Natural killer cell (primary cell): ENCODE results near the gene PIWIL4. TPM values are rescaled to one million over a fixed set of nuclear protein-coding genes. Genes with fewer than 3 reads are reported as not detected.

Source experiments
- ATAC-seq, 3 donors: fragments of 150-1000 bp in 2 of 3; fragments of 200-7000 bp in 1 of 3; cut with Tn5 transposase; 1 replicate in 1 of 3; 2 replicates in 2 of 3; pipeline ENCODE4 v1.10.0; 2021; ENCODE audit warnings: mild to moderate bottlenecking in 2 of 3, moderate library complexity in 2 of 3
- DNase-seq, 2 donors: peaks; one replicate each; pipeline versions ENCODE4 v3.0.0 to v3.0.0-alpha.2; 2013 to 2021; ENCODE audit warnings: mixed read lengths in 1 of 2
- H3K27ac ChIP-seq: one replicate; pipeline ENCODE4 v1.5.1; 2013; ENCODE audit warnings: mild to moderate bottlenecking, low read length
- H3K27me3 ChIP-seq: one replicate; pipeline ENCODE4 v1.6.1; 2013; ENCODE audit warnings: low read length; ENCODE audit not compliant: control insufficient read depth, insufficient read depth
- H3K36me3 ChIP-seq: one replicate; pipeline ENCODE4 v1.6.1; 2013; ENCODE audit warnings: low read length; ENCODE audit not compliant: control insufficient read depth, insufficient read depth
- H3K4me1 ChIP-seq: one replicate; pipeline ENCODE4 v1.6.1; 2013; ENCODE audit warnings: low read length; ENCODE audit not compliant: control insufficient read depth, insufficient read depth
- H3K4me3 ChIP-seq: one replicate; pipeline ENCODE4 v1.5.1; 2013; ENCODE audit warnings: low read length
- H3K9me3 ChIP-seq: one replicate; pipeline ENCODE4 v1.6.1; 2013; ENCODE audit warnings: low read length; ENCODE audit not compliant: control insufficient read depth, insufficient read depth
- H3K27ac Mint-ChIP-seq, 2 donors: one replicate each; pipeline ENCODE4 v1.8.0; 2022; ENCODE audit warnings: mild to moderate bottlenecking in 2 of 2, mixed read lengths in 2 of 2, moderate library complexity in 1 of 2
- H3K27me3 Mint-ChIP-seq, 2 donors: one replicate each; pipeline ENCODE4 v1.8.0; 2022; ENCODE audit warnings: low read depth in 2 of 2, mixed read lengths in 2 of 2
- H3K36me3 Mint-ChIP-seq: one replicate; pipeline ENCODE4 v1.8.0; 2022; ENCODE audit warnings: mixed read lengths
- H3K4me1 Mint-ChIP-seq, 2 donors: one replicate each; pipeline ENCODE4 v1.8.0; 2022; ENCODE audit warnings: mixed read lengths in 2 of 2
- H3K4me3 Mint-ChIP-seq: one replicate; pipeline ENCODE4 v1.8.0; 2022; ENCODE audit warnings: mild to moderate bottlenecking, moderate library complexity, mixed read lengths
- H3K9me3 Mint-ChIP-seq, 2 donors: one replicate each; pipeline ENCODE4 v1.8.0; 2022; ENCODE audit warnings: mixed read lengths in 2 of 2
- CTCF ChIP-seq: fragments of 200-600 bp; IDR thresholded peaks from one replicate; pipeline ENCODE4 v1.8.0; 2022; ENCODE audit warnings: antibody characterized with exemption
- whole genome bisulfite sequencing: methylation state at CpG from one replicate; pipeline ENCODE4 v1.1.7; 2013; ENCODE audit warnings: missing lambda C conversion rate; ENCODE audit not compliant: insufficient coverage; 5-methylcytosine and 5-hydroxymethylcytosine counted together
- intact Hi-C: fragments of 100-400 bp; cut with micrococcal nuclease; formaldehyde crosslinking; loops from one replicate; pipeline ENCODE4 v1.14.2; 2022
- total RNA-seq, 4 donors: library from RNA; stranded (reverse); fragments of 120-200 nt in 1 of 4; gene quantifications; one replicate each; pipeline versions ENCODE4 v1.2.3 to v1.2.4, GENCODE V29; 2013 to 2022

PIWIL4 gene
- 1 to 10 TPM; 2.0 to 2.7 (median 2.2) TPM for total RNA-seq
- 2.5 TPM for total RNA-seq (2013)

DNA sequence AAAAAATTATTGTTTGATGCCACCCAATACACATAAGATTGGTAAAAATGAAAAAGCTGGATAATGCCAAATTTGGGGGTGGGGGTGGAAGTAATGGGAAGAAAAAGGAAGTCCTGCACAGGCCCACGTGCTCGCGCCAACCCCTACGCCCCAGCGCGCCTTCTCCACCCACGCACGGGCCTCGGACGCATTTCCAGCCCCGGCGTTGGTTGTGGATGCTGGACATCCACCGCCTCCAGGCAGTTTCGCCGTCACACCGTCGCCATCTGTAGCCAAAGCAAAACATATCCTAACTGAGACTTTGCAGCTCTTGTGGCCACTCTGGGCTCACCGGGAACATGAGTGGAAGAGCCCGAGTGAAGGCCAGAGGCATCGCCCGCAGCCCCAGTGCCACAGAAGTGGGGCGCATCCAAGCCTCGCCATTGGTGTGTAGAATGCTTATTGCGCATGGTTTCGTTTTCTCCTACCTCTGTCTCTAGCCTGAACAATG lies at the start of gene PIWIL4:
Gene PIWIL4, plus strand, starts transcription at position 188 of the 490 bp plus-strand sequence. Its CDS starts 151 bp downstream, at position 339.
- H3K36me3 ChIP-seq, result no peaks in the 10 kb centered on the region
- H3K27me3 ChIP-seq, result no peaks in the 10 kb centered on the region
- ATAC-seq (no peak), DNase-seq (no peak)
- intact Hi-C loops, result no loop called here
- H3K27ac ChIP-seq, result no peak within 1 kb of the TSS
- no peak within 1 kb of the TSS for H3K4me3 ChIP-seq
- Mint-ChIP-seq H3K27ac (no peak within 1 kb of the TSS), H3K4me1 (no peaks in the 10 kb centered on the region), H3K9me3 (no peaks in the 10 kb centered on the region), H3K4me3 (no peak within 1 kb of the TSS), H3K27me3 (no peaks in the 10 kb centered on the region), H3K36me3 (no peaks in the 10 kb centered on the region)
- 98% methylated on average over 25 of the region's 25 CpGs for WGBS
- TF ChIP-seq CTCF, result no peak
- no peaks in the 10 kb centered on the region for H3K4me1 ChIP-seq
- no peaks in the 10 kb centered on the region for H3K9me3 ChIP-seq

DNA sequence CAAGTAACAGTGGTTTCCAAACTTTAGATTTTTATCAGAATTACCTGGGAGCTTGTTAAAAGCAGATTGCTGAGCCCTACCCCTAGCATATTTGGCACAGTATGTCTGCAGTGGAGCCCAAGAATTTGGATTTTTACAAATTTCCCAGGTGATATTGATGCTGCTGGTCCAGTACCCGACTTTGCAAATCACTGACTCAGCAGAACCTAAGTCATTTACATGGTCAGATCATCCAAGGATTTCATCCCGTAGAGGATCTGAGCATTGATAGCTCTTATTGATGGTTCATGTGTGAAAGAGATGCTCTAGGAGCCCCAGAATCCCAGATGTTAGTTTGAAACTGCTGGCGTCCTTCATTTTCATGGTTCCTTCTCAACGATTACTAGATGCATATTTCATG lies 48.9 kb upstream of the PIWIL4 start:
- intact Hi-C loops, result loop anchor here (5.0 kb wide), 1 partner anchor 1244 kb away; no protein-coding TSS in a partner anchor
- H3K36me3 Mint-ChIP-seq, result no peaks in the 10 kb centered on the region
- Histone ChIP-seq H3K9me3 (no peaks in the 10 kb centered on the region), H3K27ac (no peak overlapping the region), H3K36me3 (no peaks in the 10 kb centered on the region), H3K27me3 (no peaks in the 10 kb centered on the region), H3K4me1 (no peaks in the 10 kb centered on the region), H3K4me3 (no peak overlapping the region)
- WGBS, result 78% methylated on average over 4 of the region's 4 CpGs
- TF ChIP-seq CTCF, result no peak
- H3K4me3 Mint-ChIP-seq, result no peak overlapping the region
- H3K4me1 Mint-ChIP-seq, result peaks cover under 1% of the 10 kb centered on the region in 2 donors
- peaks cover 8 to 15% of the 10 kb centered on the region in 2 donors for H3K27me3 Mint-ChIP-seq
- H3K27ac Mint-ChIP-seq, result no peak overlapping the region
- no peaks in the 10 kb centered on the region for H3K9me3 Mint-ChIP-seq
- DNase-seq (no peak), ATAC-seq (no peak)

- H3K36me3 ChIP-seq, result no peaks in the 10 kb centered on the region
- H3K9me3 Mint-ChIP-seq, result no peaks in the 10 kb centered on the region
- H3K4me1 ChIP-seq, result no peaks in the 10 kb centered on the region
- peaks cover 8 to 22% of the 10 kb centered on the region in 2 donors for H3K27me3 Mint-ChIP-seq
- H3K9me3 ChIP-seq, result no peaks in the 10 kb centered on the region
- no peaks in the 10 kb centered on the region for H3K27me3 ChIP-seq
- intact Hi-C loops, result loop anchor here (1.0 to 5.0 kb wide), 4 partner anchors 84 to 1908 kb away; no protein-coding TSS in a partner anchor
- peak; percentile 51 to 57 (median 53) for ATAC-seq
- H3K4me3 Mint-ChIP-seq, result no peak overlapping the region
- WGBS, result 24% methylated on average over 3 of the region's 5 CpGs
- no peak overlapping the region for H3K27ac Mint-ChIP-seq
- no peak overlapping the region for H3K4me3 ChIP-seq
- peak in 1 of 2 donors; percentile 64 for DNase-seq
- H3K36me3 Mint-ChIP-seq, result no peaks in the 10 kb centered on the region
- no peak overlapping the region for H3K27ac ChIP-seq
- H3K4me1 Mint-ChIP-seq, result no peaks in the 10 kb centered on the region
- TF ChIP-seq CTCF, result peak; percentile 80
These were observed 47.6 kb upstream of the PIWIL4 start for GRCh38 chr11:94519478-94520084.
